A673 (cell line): Measurements from ENCODE around the gene CRYBG2.

Experiments used
- CTCF ChIP-seq: fragments of 300-800, 200-600 bp; sonication (generic); conservative IDR thresholded peaks from 2 replicates; pipeline ENCODE4 v1.5.1; 2017; ENCODE audit warnings: low read depth, mild to moderate bottlenecking, antibody characterized with exemption, low read length, moderate library complexity, mixed read lengths
- EZH2 ChIP-seq: fragments of 200-600 bp; sonication (generic); IDR thresholded peaks from 2 replicates; pipeline ENCODE4 v1.6.1; 2017; ENCODE audit warnings: borderline replicate concordance, low read depth, mild to moderate bottlenecking, mixed read lengths, antibody characterized with exemption, low read length; ENCODE audit not compliant: poor library complexity, severe bottlenecking

DNA sequence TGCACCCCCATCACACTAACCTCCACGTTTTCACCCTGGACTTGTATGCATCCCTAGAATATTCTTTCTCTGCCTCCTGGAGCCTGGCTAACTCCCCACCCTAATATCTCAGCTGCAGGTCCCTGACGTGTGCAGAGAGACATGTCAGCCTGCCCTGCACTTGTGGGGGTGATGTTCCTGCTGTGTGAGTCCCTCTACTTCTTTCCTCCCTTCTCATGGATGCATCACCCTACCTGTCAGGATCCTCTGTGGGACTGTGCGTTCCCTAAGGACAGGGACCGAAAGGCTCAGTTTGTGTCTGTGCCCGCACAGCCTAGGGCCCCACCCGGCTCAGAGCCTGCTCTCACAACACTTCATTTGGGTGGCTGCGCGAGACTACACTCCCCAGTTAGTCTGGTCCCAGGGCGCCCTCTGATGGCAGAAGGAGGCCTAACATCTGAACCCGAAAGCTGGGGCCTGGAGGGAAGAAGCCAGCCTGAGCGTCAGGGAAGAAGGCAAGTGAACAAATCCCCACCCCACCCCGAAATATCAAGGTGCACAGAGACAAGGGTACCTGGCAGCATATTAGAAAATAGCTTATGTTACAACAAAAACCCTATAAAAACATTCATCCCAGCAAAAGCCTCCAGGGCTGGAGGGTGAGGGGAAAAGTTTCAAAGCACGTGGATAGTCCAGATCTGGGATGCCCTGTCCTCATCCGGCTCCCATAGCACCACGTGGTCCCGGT, 32.5 kb downstream of the CRYBG2 start:
- TF ChIP-seq CTCF (peak; percentile 93), EZH2 (no peak)
